H9 (cell line): ENCODE measurements around the gene DUOXA1. TPM values are rescaled to one million over a fixed set of nuclear protein-coding genes. Genes with fewer than 3 reads are reported as not detected.

Experiments
- DNase-seq: peaks from one replicate; pipeline ENCODE4 v3.0.0-alpha.2; 2017
- H2AFZ ChIP-seq: one replicate; pipeline ENCODE4 v1.6.1; 2013; ENCODE audit warnings: mild to moderate bottlenecking, low read length, control low read depth, moderate library complexity
- H2AK5ac ChIP-seq: 2 replicates; pipeline ENCODE4 v1.6.1; 2013; ENCODE audit warnings: low read length, control low read depth, mixed read lengths; ENCODE audit not compliant: insufficient read length
- H2BK120ac ChIP-seq: one replicate; pipeline ENCODE4 v1.6.1; 2013; ENCODE audit warnings: low read depth, mild to moderate bottlenecking, low read length, control low read depth, inconsistent platforms; ENCODE audit not compliant: poor library complexity, severe bottlenecking
- H2BK12ac ChIP-seq: 2 replicates; pipeline ENCODE4 v1.6.1; 2013; ENCODE audit warnings: low read length, control low read depth, mixed read lengths, low read depth; ENCODE audit not compliant: insufficient read length
- H2BK15ac ChIP-seq: 2 replicates; pipeline ENCODE4 v1.6.1; 2013; ENCODE audit warnings: low read depth, low read length, control low read depth
- H2BK20ac ChIP-seq: one replicate; pipeline ENCODE4 v1.6.1; 2013; ENCODE audit warnings: low read depth, mild to moderate bottlenecking, low read length, control low read depth, inconsistent platforms; ENCODE audit not compliant: poor library complexity, severe bottlenecking
- H2BK5ac ChIP-seq: 2 replicates; pipeline ENCODE4 v1.6.1; 2013; ENCODE audit warnings: low read length, control low read depth, mixed read lengths; ENCODE audit not compliant: insufficient read length
- H3K14ac ChIP-seq: 2 replicates; pipeline ENCODE4 v1.6.1; 2013; ENCODE audit warnings: low read length, control low read depth; ENCODE audit not compliant: insufficient read depth
- H3K18ac ChIP-seq: 2 replicates; pipeline ENCODE4 v1.6.1; 2013; ENCODE audit warnings: low read depth, mild to moderate bottlenecking, mixed read lengths, low read length, control low read depth; ENCODE audit not compliant: insufficient read length
- H3K23ac ChIP-seq: 2 replicates; pipeline ENCODE4 v1.6.1; 2013; ENCODE audit warnings: low read length, control low read depth, mixed read lengths, low read depth; ENCODE audit not compliant: insufficient read length
- H3K23me2 ChIP-seq: 2 replicates; pipeline ENCODE4 v1.6.1; 2013; ENCODE audit warnings: low read depth, mild to moderate bottlenecking, mixed read lengths, low read length, control low read depth; ENCODE audit not compliant: insufficient read length, poor library complexity, severe bottlenecking
- H3K27ac ChIP-seq: 2 replicates; pipeline ENCODE4 v1.5.1; 2013; ENCODE audit warnings: low read length, control low read depth, mixed read lengths, low read depth; ENCODE audit not compliant: insufficient read length
- H3K27me3 ChIP-seq: 2 replicates; pipeline ENCODE4 v1.6.1; 2013; ENCODE audit warnings: low read length, control low read depth, inconsistent platforms; ENCODE audit not compliant: insufficient read depth
- H3K4ac ChIP-seq: 2 replicates; pipeline ENCODE4 v1.6.1; 2013; ENCODE audit warnings: low read depth, mild to moderate bottlenecking, control low read depth, inconsistent platforms, low read length, moderate library complexity
- H3K4me1 ChIP-seq: 2 replicates; pipeline ENCODE4 v1.6.1; 2013; ENCODE audit warnings: low read length, control low read depth, inconsistent platforms; ENCODE audit not compliant: insufficient read depth
- H3K4me2 ChIP-seq: 2 replicates; pipeline ENCODE4 v1.6.1; 2013; ENCODE audit warnings: low read length, control low read depth, mixed read lengths; ENCODE audit not compliant: insufficient read length, insufficient read depth
- H3K56ac ChIP-seq: 2 replicates; pipeline ENCODE4 v1.6.1; 2013; ENCODE audit warnings: low read depth, mild to moderate bottlenecking, mixed read lengths, low read length, control low read depth; ENCODE audit not compliant: insufficient read length
- H3K79me1 ChIP-seq: 2 replicates; pipeline ENCODE4 v1.6.1; 2013; ENCODE audit warnings: low read depth, mild to moderate bottlenecking, moderate library complexity, low read length, control low read depth, inconsistent platforms; ENCODE audit not compliant: insufficient read depth, poor library complexity, severe bottlenecking
- H3K79me2 ChIP-seq: 2 replicates; pipeline ENCODE4 v1.6.1; 2013; ENCODE audit warnings: low read length, control low read depth, inconsistent platforms; ENCODE audit not compliant: insufficient read depth
- H3K9ac ChIP-seq: 2 replicates; pipeline ENCODE4 v1.6.1; 2013; ENCODE audit warnings: low read length, control low read depth, mixed read lengths; ENCODE audit not compliant: insufficient read length; ENCODE audit errors: extremely low read depth
- H3K9me3 ChIP-seq: one replicate; pipeline ENCODE4 v1.6.1; 2013; ENCODE audit warnings: low read depth, low read length, inconsistent platforms; ENCODE audit not compliant: control insufficient read depth
- H3T11ph ChIP-seq: one replicate; pipeline ENCODE4 v1.6.1; 2013; ENCODE audit warnings: mild to moderate bottlenecking, low read length, control low read depth, inconsistent platforms
- H4K20me1 ChIP-seq: one replicate; pipeline ENCODE4 v1.6.1; 2013; ENCODE audit not compliant: control insufficient read depth, insufficient read length, insufficient read depth
- H4K5ac ChIP-seq: 2 replicates; pipeline ENCODE4 v1.6.1; 2013; ENCODE audit warnings: low read depth, mild to moderate bottlenecking, mixed read lengths, low read length, control low read depth; ENCODE audit not compliant: insufficient read length
- H4K8ac ChIP-seq: replicated peaks from 2 replicates; pipeline ENCODE4 v1.6.1; 2013; ENCODE audit warnings: low read length, control low read depth, mixed read lengths, low read depth; ENCODE audit not compliant: insufficient read length
- H4K91ac ChIP-seq: 2 replicates; pipeline ENCODE4 v1.6.1; 2013; ENCODE audit warnings: low read depth, mild to moderate bottlenecking, moderate library complexity, mixed read lengths, low read length, control low read depth; ENCODE audit not compliant: insufficient read length
- H3K27ac Mint-ChIP-seq, 3 experiments: 2 replicates in 2 of 3; 3 replicates in 1 of 3; pipeline ENCODE4 v1.8.0; 2020 to 2021; ENCODE audit warnings: mixed read lengths in 3 of 3, mild to moderate bottlenecking in 1 of 3, moderate library complexity in 1 of 3
- H3K27me3 Mint-ChIP-seq: 2 replicates; pipeline ENCODE4 v1.8.0; 2021; ENCODE audit warnings: low read depth, mild to moderate bottlenecking, moderate library complexity, mixed read lengths
- H3K36me3 Mint-ChIP-seq, 3 experiments: 2 replicates in 2 of 3; 3 replicates in 1 of 3; pipeline ENCODE4 v1.8.0; 2020 to 2021; ENCODE audit warnings: low read depth in 3 of 3, mixed read lengths in 3 of 3; ENCODE audit not compliant: insufficient read depth in 1 of 3
- H3K4me1 Mint-ChIP-seq, 2 experiments: 2 replicates each; pipeline ENCODE4 v1.8.0; 2020; ENCODE audit warnings: mixed read lengths in 2 of 2
- H3K4me3 Mint-ChIP-seq, 2 experiments: 2 replicates in 1 of 2; 3 replicates in 1 of 2; pipeline ENCODE4 v1.8.0; 2020 to 2021; ENCODE audit warnings: mild to moderate bottlenecking in 2 of 2, mixed read lengths in 2 of 2, moderate library complexity in 1 of 2
- H3K9me3 Mint-ChIP-seq, 2 experiments: 2 replicates in 1 of 2; 3 replicates in 1 of 2; pipeline ENCODE4 v1.8.0; 2020; ENCODE audit warnings: mild to moderate bottlenecking in 2 of 2, mixed read lengths in 2 of 2, moderate library complexity in 1 of 2
- WGBS: extraction: QIAGEN DNeasy Blood & Tissue Kit; methylation state at CpG from one replicate; pipeline ENCODE4 v1.1.7; 2013; ENCODE audit warnings: missing lambda C conversion rate, low lambda C conversion rate, mixed read lengths; ENCODE audit not compliant: insufficient read length; ENCODE audit errors: extremely low coverage; 5-methylcytosine and 5-hydroxymethylcytosine counted together
- total RNA-seq: library from RNA; stranded (reverse); gene quantifications from 2 replicates; pipeline ENCODE4 v1.2.1, GENCODE V29; 2021
- TF ChIP-seq, protein P1 (sequence below): fragments of 200-600 bp; sonication (generic); conservative IDR thresholded peaks from 3 replicates; pipeline ENCODE4 v1.8.0; 2021; ENCODE audit warnings: antibody characterized with exemption, mild to moderate bottlenecking

DUOXA1 gene
- total RNA-seq, 1 experiment from 2014 or later, result 1.2 TPM

DNA sequence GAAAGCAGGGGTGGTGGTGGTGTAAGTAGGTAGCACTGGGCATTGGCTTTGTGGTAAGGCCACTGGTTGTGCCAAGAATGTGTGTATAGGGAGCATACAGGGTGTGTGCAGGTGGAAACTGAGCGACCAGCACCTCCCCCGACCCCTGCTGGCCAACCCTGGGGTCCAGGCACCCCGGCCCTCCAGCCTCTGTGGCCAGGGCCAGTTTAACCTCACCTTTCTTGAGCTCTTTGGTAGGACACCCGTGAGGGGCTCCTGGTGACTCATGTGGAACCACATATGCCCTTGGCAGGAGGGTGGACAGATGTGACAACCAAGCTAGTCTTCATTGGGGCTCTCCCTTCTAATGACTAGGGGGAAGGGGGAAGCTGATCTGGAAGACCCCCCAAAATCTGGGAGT is 38.6 kb upstream of the DUOXA1 start:
- Histone ChIP-seq H3K23me2 (no peaks in the 10 kb centered on the region), H4K8ac (no peak overlapping the region), H3K9me3 (no peaks in the 10 kb centered on the region), H3K79me2 (no peaks in the 10 kb centered on the region), H2BK12ac (no peak overlapping the region), H2BK15ac (no peak overlapping the region), H3K9ac (no peak overlapping the region), H3K4ac (no peak overlapping the region), H2BK120ac (no peak overlapping the region), H2AK5ac (no peak overlapping the region), H3K23ac (no peak overlapping the region), H3K56ac (no peak overlapping the region), H2BK5ac (no peak overlapping the region), H4K91ac (no peak overlapping the region), H3T11ph (no peak overlapping the region), H3K4me2 (no peak overlapping the region), H4K20me1 (no peaks in the 10 kb centered on the region), H3K27ac (no peak overlapping the region), H3K79me1 (no peaks in the 10 kb centered on the region), H3K14ac (no peak overlapping the region), H2AFZ (no peak overlapping the region), H3K18ac (no peak overlapping the region), H3K27me3 (no peaks in the 10 kb centered on the region), H2BK20ac (no peak overlapping the region), H3K4me1 (peaks cover 7% of the 10 kb centered on the region), H4K5ac (no peak overlapping the region)
- H3K36me3 Mint-ChIP-seq, result peaks cover 0 to 12% (median 2%) of the 10 kb centered on the region in 3 experiments; a peak in 5 of 7 replicates
- peaks cover 33 to 40% of the 10 kb centered on the region in 2 experiments for H3K4me1 Mint-ChIP-seq
- H3K27me3 Mint-ChIP-seq, result peaks cover 2% of the 10 kb centered on the region; the same call in 1 of the 2 replicates
- TF ChIP-seq, protein P1, sequence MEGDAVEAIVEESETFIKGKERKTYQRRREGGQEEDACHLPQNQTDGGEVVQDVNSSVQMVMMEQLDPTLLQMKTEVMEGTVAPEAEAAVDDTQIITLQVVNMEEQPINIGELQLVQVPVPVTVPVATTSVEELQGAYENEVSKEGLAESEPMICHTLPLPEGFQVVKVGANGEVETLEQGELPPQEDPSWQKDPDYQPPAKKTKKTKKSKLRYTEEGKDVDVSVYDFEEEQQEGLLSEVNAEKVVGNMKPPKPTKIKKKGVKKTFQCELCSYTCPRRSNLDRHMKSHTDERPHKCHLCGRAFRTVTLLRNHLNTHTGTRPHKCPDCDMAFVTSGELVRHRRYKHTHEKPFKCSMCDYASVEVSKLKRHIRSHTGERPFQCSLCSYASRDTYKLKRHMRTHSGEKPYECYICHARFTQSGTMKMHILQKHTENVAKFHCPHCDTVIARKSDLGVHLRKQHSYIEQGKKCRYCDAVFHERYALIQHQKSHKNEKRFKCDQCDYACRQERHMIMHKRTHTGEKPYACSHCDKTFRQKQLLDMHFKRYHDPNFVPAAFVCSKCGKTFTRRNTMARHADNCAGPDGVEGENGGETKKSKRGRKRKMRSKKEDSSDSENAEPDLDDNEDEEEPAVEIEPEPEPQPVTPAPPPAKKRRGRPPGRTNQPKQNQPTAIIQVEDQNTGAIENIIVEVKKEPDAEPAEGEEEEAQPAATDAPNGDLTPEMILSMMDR, result no peak
- H3K4me3 Mint-ChIP-seq, result no peak overlapping the region
- no peak for DNase-seq
- no peak overlapping the region for H3K27ac Mint-ChIP-seq
- no CpG with 5 or more reads among the region's 4 CpGs for WGBS
- H3K9me3 Mint-ChIP-seq, result no peaks in the 10 kb centered on the region
